ENCODE results near the gene SPEM3. TPM values are rescaled to one million over a fixed set of nuclear protein-coding genes. Genes with fewer than 3 reads are reported as not detected.
"Not testable (repeated sequence)": the region's sequence is repeated elsewhere in the genome, so short reads cannot be mapped to it uniquely, and the experiment has no call there.

SPEM3 gene
- total RNA-seq, 3 donors from 2014 or later (not counting 1 experiment from before 2014, with no cell fraction given): not detected

DNA sequence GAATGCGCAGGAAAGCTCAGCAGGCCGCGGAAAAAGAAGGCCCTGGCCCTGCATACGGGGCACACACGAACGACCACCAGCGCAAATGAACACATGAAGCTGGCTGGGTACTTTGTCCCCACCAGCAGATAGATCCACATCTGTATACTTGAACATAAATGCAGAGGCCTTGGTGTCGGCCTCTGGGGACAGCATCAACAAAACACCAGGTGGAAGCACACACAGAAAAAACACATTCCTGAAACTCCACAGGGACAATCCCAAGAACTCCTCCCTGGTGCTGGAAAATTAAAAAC is 51.4 kb downstream of the SPEM3 start:
- Mint-ChIP-seq H3K27me3 (ENCODE audit: low read depth in 2 of 2) (no peaks in the 10 kb centered on the region), H3K36me3 (no peaks in the 10 kb centered on the region), H3K4me3 (peak overlapping the region; percentile 87), H3K9me3 (no peaks in the 10 kb centered on the region), H3K27ac (peak overlapping the region; percentile 100), H3K4me1 (peaks cover 77 to 91% of the 10 kb centered on the region in 2 donors)
- Histone ChIP-seq H3K27me3 (ENCODE audit: control insufficient read depth, insufficient read depth, low read length) (no peaks in the 10 kb centered on the region), H3K4me3 (ENCODE audit: low read length) (peak overlapping the region; percentile 40), H3K27ac (ENCODE audit: low read length) (peak overlapping the region; percentile 87), H3K4me1 (ENCODE audit: control insufficient read depth, insufficient read depth, low read length) (peaks cover 64% of the 10 kb centered on the region), H3K9me3 (ENCODE audit: control insufficient read depth, insufficient read depth, low read length) (no peaks in the 10 kb centered on the region), H3K36me3 (ENCODE audit: control insufficient read depth, insufficient read depth, low read length) (no peaks in the 10 kb centered on the region)
- no peak for DNase-seq
- no peak for ATAC-seq
- TF ChIP-seq, protein P1, sequence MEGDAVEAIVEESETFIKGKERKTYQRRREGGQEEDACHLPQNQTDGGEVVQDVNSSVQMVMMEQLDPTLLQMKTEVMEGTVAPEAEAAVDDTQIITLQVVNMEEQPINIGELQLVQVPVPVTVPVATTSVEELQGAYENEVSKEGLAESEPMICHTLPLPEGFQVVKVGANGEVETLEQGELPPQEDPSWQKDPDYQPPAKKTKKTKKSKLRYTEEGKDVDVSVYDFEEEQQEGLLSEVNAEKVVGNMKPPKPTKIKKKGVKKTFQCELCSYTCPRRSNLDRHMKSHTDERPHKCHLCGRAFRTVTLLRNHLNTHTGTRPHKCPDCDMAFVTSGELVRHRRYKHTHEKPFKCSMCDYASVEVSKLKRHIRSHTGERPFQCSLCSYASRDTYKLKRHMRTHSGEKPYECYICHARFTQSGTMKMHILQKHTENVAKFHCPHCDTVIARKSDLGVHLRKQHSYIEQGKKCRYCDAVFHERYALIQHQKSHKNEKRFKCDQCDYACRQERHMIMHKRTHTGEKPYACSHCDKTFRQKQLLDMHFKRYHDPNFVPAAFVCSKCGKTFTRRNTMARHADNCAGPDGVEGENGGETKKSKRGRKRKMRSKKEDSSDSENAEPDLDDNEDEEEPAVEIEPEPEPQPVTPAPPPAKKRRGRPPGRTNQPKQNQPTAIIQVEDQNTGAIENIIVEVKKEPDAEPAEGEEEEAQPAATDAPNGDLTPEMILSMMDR (IDR thresholded peaks at IDR 0.05): no peak
- WGBS (ENCODE audit: insufficient coverage): 9% methylated on average over 8 of the region's 8 CpGs
- intact Hi-C loops (cut with micrococcal nuclease): loop anchor here (5.0 kb wide), 2 partner anchors 228 to 362 kb away; partner anchors contain the start of genes CTDNEP1 and ELP5

DNA sequence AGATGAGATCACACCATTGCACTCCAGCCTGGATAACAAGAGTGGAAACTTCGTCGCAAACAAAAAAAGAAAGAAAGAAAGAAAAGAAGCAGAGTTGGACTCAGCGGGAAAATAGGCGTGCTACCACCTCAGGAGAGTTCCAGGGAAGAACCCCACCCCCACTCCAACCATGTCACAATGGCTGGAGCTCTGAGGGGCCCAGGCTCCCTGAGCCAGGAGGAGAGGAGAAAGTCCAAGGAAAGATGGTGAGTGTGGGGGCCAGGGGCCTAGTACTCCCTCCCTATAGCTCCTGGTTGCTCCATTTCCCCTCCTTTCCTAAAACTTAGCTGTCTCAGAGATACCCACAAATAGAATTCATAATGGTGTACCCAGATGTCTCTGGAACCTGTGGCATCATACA is 52.6 kb downstream of the SPEM3 start, which contains the start of gene SLC35G6:
Gene SLC35G6, plus strand, starts transcription at position 172 of the 400 bp plus-strand sequence. Its CDS starts 71 bp downstream, at position 243.
- not testable (repeated sequence) for H3K27me3 ChIP-seq (ENCODE audit: control insufficient read depth, insufficient read depth, low read length); H3K36me3 Mint-ChIP-seq; DNase-seq; ATAC-seq; H3K9me3 ChIP-seq (ENCODE audit: control insufficient read depth, insufficient read depth, low read length); H3K4me3 ChIP-seq (ENCODE audit: low read length); H3K36me3 ChIP-seq (ENCODE audit: control insufficient read depth, insufficient read depth, low read length); H3K9me3 Mint-ChIP-seq; H3K27me3 Mint-ChIP-seq (ENCODE audit: low read depth in 2 of 2)
- Mint-ChIP-seq H3K4me1 (peaks cover 75 to 88% of the 10 kb centered on the region in 2 donors), H3K4me3 (peak within 1 kb of the TSS; percentile 87), H3K27ac (peak within 1 kb of the TSS; percentile 100)
- H3K27ac ChIP-seq (ENCODE audit: low read length): peak within 1 kb of the TSS; percentile 87
- peaks cover 64% of the 10 kb centered on the region for H3K4me1 ChIP-seq (ENCODE audit: control insufficient read depth, insufficient read depth, low read length)
- intact Hi-C loops (cut with micrococcal nuclease): loop anchor here (5.0 kb wide), 2 partner anchors 229 to 361 kb away; partner anchors contain the start of genes CTDNEP1 and ELP5
- WGBS (ENCODE audit: insufficient coverage): 92% methylated on average over 2 of the region's 4 CpGs

DNA sequence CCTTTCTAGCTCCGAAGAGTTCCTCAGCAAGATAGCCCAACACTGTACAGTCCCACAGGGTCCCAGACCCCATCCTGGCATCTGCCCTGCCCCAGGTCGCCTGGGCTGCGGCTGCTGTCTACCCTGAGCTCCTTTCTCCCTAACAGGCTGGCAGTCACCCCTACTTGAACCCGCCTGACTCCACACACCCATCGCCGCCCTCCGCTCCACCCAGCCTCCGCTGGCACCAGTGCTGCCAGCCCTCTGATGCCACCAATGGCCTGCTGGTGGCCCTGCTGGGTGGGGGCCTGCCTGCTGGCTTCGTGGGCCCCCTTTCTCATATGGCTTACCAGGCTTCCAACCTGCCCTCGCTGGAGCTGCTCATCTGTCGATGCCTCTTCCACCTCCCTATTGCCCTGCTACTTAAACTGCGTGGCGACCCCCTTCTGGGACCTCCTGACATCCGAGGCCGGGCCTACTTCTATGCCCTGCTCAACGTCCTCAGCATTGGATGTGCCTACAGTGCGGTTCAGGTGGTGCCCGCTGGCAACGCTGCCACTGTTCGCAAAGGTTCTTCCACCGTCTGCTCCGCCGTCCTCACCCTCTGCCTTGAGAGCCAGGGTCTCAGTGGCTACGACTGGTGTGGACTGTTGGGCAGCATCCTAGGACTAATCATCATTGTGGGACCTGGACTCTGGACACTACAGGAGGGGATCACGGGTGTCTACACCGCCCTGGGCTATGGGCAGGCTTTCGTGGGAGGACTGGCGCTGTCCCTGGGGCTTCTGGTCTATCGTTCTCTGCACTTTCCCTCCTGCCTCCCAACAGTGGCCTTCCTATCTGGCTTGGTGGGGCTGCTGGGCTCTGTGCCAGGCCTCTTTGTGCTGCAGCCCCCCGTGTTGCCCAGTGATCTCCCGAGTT is 53.4 kb downstream of the SPEM3 start:
- H3K27me3 Mint-ChIP-seq (ENCODE audit: low read depth in 2 of 2); H3K9me3 ChIP-seq (ENCODE audit: control insufficient read depth, insufficient read depth, low read length); H3K9me3 Mint-ChIP-seq; H3K36me3 ChIP-seq (ENCODE audit: control insufficient read depth, insufficient read depth, low read length); H3K27me3 ChIP-seq (ENCODE audit: control insufficient read depth, insufficient read depth, low read length); H3K36me3 Mint-ChIP-seq; H3K4me3 ChIP-seq (ENCODE audit: low read length); DNase-seq; H3K27ac ChIP-seq (ENCODE audit: low read length); ATAC-seq: not testable (repeated sequence)
- H3K4me3 Mint-ChIP-seq: peak overlapping the region; percentile 100
- H3K4me1 Mint-ChIP-seq: peaks cover 73 to 85% of the 10 kb centered on the region in 2 donors
- 94% methylated on average over 28 of the region's 31 CpGs for WGBS (ENCODE audit: insufficient coverage)
- intact Hi-C loops (cut with micrococcal nuclease): loop anchor here (5.0 kb wide), 2 partner anchors 230 to 360 kb away; partner anchors contain the start of genes CTDNEP1 and ELP5
- peak overlapping the region; percentile 100 for H3K27ac Mint-ChIP-seq
- H3K4me1 ChIP-seq (ENCODE audit: control insufficient read depth, insufficient read depth, low read length): peaks cover 59% of the 10 kb centered on the region

Other genes with a start within 250 kb of the SPEM3 start
- gene ASGR1, start 249.5 kb upstream of the SPEM3 start, total RNA-seq: 1 to 10 TPM in 1 of 3 donors, under 1 TPM in 1, not detected in 1; 0.35 to 1.4 TPM
- gene DLG4, start 209.0 kb upstream of the SPEM3 start, total RNA-seq: 10 to 100 TPM in 1 of 3 donors, 1 to 10 TPM in 2; 6.7 to 11.2 (median 8.6) TPM
- 100 to 1,000 TPM; 439 to 637 (median 607) TPM for gene ACADVL, start 208.9 kb upstream of the SPEM3 start, total RNA-seq
- 10 to 100 TPM; 46.5 to 66.6 (median 61.5) TPM for gene DVL2, start 194.3 kb upstream of the SPEM3 start, total RNA-seq
- gene PHF23, start 189.4 kb upstream of the SPEM3 start, total RNA-seq: 10 to 100 TPM; 19.3 to 32.3 (median 20.8) TPM
- gene GABARAP, start 186.4 kb upstream of the SPEM3 start, total RNA-seq: 100 to 1,000 TPM; 256 to 277 (median 276) TPM
- gene CTDNEP1, start 177.1 kb upstream of the SPEM3 start, total RNA-seq: 100 to 1,000 TPM; 127 to 139 (median 131) TPM
- 10 to 100 TPM; 30.1 to 38.5 (median 30.3) TPM for gene ELP5, start 176.6 kb upstream of the SPEM3 start, total RNA-seq
- 1 to 10 TPM in 2 of 3 donors, under 1 TPM in 1; 0.99 to 1.8 (median 1.7) TPM for gene CLDN7, start 166.4 kb upstream of the SPEM3 start, total RNA-seq
- gene SLC2A4, start 147.1 kb upstream of the SPEM3 start, total RNA-seq: not detected
- gene YBX2, start 134.2 kb upstream of the SPEM3 start, total RNA-seq: under 1 TPM in 1 of 3 donors, not detected in 2; 0.05 TPM
- 100 to 1,000 TPM; 483 to 608 (median 492) TPM for gene EIF5A, start 121.2 kb upstream of the SPEM3 start, total RNA-seq
- 100 to 1,000 TPM; 132 to 146 (median 133) TPM for gene GPS2, start 113.5 kb upstream of the SPEM3 start, total RNA-seq
- 10 to 100 TPM; 48.9 to 57.9 (median 51.4) TPM for gene NEURL4, start 99.5 kb upstream of the SPEM3 start, total RNA-seq
- 100 to 1,000 TPM; 526 to 590 (median 540) TPM for gene ACAP1, start 92.3 kb upstream of the SPEM3 start, total RNA-seq
- gene KCTD11, start 76.7 kb upstream of the SPEM3 start, total RNA-seq: 1 to 10 TPM; 5.6 to 9.7 (median 8.3) TPM
- not detected for gene TMEM95, start 73.7 kb upstream of the SPEM3 start, total RNA-seq
- 1 to 10 TPM in 1 of 3 donors, under 1 TPM in 2; 0.18 to 1.7 (median 0.73) TPM for gene TNK1, start 47.8 kb upstream of the SPEM3 start, total RNA-seq
- 10 to 100 TPM; 38.2 to 57.8 (median 47.0) TPM for gene PLSCR3, start 34.3 kb upstream of the SPEM3 start, total RNA-seq
- gene TMEM256, start 24.8 kb upstream of the SPEM3 start, total RNA-seq: 10 to 100 TPM; 31.8 to 35.9 (median 34.2) TPM
- gene NLGN2, start 21.0 kb upstream of the SPEM3 start, total RNA-seq: 1 to 10 TPM; 2.8 to 3.4 (median 3.1) TPM
- not detected for gene SPEM1, start 8.5 kb upstream of the SPEM3 start, total RNA-seq
- not detected for gene SPEM2, start 3.2 kb upstream of the SPEM3 start, total RNA-seq
- gene TMEM102, start 6.6 kb downstream of the SPEM3 start, total RNA-seq: 1 to 10 TPM; 5.1 to 8.6 (median 7.0) TPM
- 1 to 10 TPM; 1.2 to 4.2 (median 1.9) TPM for gene FGF11, start 10.7 kb downstream of the SPEM3 start, total RNA-seq
- gene CHRNB1, start 16.2 kb downstream of the SPEM3 start, total RNA-seq: 10 to 100 TPM in 2 of 3 donors, 1 to 10 TPM in 1; 9.8 to 10.4 (median 10.2) TPM
- gene ZBTB4, start 50.8 kb downstream of the SPEM3 start, total RNA-seq: 10 to 100 TPM; 64.0 to 72.5 (median 68.4) TPM
- gene SLC35G6, start 52.6 kb downstream of the SPEM3 start, total RNA-seq: not detected
- gene POLR2A, start 55.5 kb downstream of the SPEM3 start, total RNA-seq: 100 to 1,000 TPM; 515 to 879 (median 524) TPM
- gene TNFSF12, start 120.2 kb downstream of the SPEM3 start, total RNA-seq: 10 to 100 TPM; 49.1 to 62.6 (median 60.3) TPM
- gene TNFSF13, start 129.9 kb downstream of the SPEM3 start, total RNA-seq: 10 to 100 TPM in 1 of 3 donors, 1 to 10 TPM in 2; 2.7 to 11.1 (median 2.7) TPM
- gene SENP3, start 133.1 kb downstream of the SPEM3 start, total RNA-seq: 10 to 100 TPM; 36.9 to 42.3 (median 39.1) TPM
- 10 to 100 TPM in 2 of 3 donors, 1 to 10 TPM in 1; 1.4 to 24.7 (median 13.0) TPM for gene CD68, start 150.8 kb downstream of the SPEM3 start, total RNA-seq
- gene MPDU1, start 155.0 kb downstream of the SPEM3 start, total RNA-seq: 10 to 100 TPM; 26.3 to 29.2 (median 27.1) TPM
- gene SOX15, start 161.2 kb downstream of the SPEM3 start, total RNA-seq: under 1 TPM in 1 of 3 donors, not detected in 2; 0.27 TPM
- gene FXR2, start 186.0 kb downstream of the SPEM3 start, total RNA-seq: 10 to 100 TPM; 23.7 to 40.2 (median 29.5) TPM
- gene SAT2, start 199.0 kb downstream of the SPEM3 start, total RNA-seq: 10 to 100 TPM; 63.0 to 71.6 (median 70.1) TPM
- not detected for gene SHBG, start 201.3 kb downstream of the SPEM3 start, total RNA-seq
- under 1 TPM in 2 of 3 donors, not detected in 1; 0.18 to 0.19 TPM for gene ATP1B2, start 222.1 kb downstream of the SPEM3 start, total RNA-seq

Data from natural killer cell (primary cell).